Gastrocnemius medialis (tissue), 4 donors: ENCODE results near the gene ADAM19.

Source experiments
- POLR2A ChIP-seq, 2 donors: fragments of 450-650 bp; IDR thresholded peaks; one replicate each; pipeline ENCODE4 v1.6.1; 2017; ENCODE audit warnings: antibody characterized with exemption in 2 of 2, mild to moderate bottlenecking in 2 of 2, moderate library complexity in 2 of 2
- TF ChIP-seq, protein P1 (sequence below), 5 experiments: fragments of 450-650 bp in 3 of 5; fragments of 200-600 bp in 2 of 5; sonication (generic) in 2 of 5; IDR thresholded peaks in 4 of 5; conservative IDR thresholded peaks in 1 of 5; 1 replicate in 4 of 5; 2 replicates in 1 of 5; pipeline ENCODE4 v1.5.1; 2016 to 2019; ENCODE audit warnings: antibody characterized with exemption in 5 of 5, mild to moderate bottlenecking in 3 of 5, moderate library complexity in 3 of 5

DNA sequence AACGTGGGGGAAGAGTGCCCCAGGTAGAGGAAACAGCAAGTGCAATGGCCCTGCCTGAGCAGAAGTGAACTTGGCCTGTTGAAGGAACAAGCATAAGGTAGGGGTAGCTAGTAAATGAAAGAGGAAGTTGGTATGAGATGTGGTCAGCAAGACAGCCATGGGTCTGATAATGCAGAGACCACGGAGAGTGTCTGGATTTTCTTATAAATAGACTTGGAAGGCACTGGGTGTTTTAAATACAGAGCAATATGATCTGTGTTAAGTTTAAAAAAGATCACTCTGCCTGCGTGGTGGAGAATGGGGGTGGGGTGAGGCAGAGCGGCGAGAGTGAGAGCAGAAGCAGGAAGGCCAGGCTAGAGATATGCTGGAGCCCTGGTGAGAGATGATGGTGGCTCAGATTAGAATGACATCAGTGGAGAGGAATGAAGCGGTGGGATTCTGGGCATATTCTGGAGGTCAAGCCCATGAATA lies 4.2 kb downstream of the ADAM19 start:
- TF ChIP-seq, protein P1, sequence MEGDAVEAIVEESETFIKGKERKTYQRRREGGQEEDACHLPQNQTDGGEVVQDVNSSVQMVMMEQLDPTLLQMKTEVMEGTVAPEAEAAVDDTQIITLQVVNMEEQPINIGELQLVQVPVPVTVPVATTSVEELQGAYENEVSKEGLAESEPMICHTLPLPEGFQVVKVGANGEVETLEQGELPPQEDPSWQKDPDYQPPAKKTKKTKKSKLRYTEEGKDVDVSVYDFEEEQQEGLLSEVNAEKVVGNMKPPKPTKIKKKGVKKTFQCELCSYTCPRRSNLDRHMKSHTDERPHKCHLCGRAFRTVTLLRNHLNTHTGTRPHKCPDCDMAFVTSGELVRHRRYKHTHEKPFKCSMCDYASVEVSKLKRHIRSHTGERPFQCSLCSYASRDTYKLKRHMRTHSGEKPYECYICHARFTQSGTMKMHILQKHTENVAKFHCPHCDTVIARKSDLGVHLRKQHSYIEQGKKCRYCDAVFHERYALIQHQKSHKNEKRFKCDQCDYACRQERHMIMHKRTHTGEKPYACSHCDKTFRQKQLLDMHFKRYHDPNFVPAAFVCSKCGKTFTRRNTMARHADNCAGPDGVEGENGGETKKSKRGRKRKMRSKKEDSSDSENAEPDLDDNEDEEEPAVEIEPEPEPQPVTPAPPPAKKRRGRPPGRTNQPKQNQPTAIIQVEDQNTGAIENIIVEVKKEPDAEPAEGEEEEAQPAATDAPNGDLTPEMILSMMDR (IDR thresholded peaks at IDR 0.05 in 4 of 5, conservative IDR thresholded peaks at IDR 0.05 in 1 of 5), result no peak
- no peak for TF ChIP-seq POLR2A (IDR thresholded peaks at IDR 0.05)
